Ammon's horn (tissue), 1 donor: Measurements from ENCODE around the gene GMEB2.
A peak's percentile ranks its signal among the peaks of the same experiment; 100 is the strongest.
"Not testable (repeated sequence)": the region's sequence is repeated elsewhere in the genome, so short reads cannot be mapped to it uniquely, and the experiment has no call there.

ENCODE experiments used
- DNase-seq: peaks from one replicate; pipeline ENCODE4 v3.0.0-alpha.2; 2016; ENCODE audit warnings: low spot score

GMEB2 gene

DNA sequence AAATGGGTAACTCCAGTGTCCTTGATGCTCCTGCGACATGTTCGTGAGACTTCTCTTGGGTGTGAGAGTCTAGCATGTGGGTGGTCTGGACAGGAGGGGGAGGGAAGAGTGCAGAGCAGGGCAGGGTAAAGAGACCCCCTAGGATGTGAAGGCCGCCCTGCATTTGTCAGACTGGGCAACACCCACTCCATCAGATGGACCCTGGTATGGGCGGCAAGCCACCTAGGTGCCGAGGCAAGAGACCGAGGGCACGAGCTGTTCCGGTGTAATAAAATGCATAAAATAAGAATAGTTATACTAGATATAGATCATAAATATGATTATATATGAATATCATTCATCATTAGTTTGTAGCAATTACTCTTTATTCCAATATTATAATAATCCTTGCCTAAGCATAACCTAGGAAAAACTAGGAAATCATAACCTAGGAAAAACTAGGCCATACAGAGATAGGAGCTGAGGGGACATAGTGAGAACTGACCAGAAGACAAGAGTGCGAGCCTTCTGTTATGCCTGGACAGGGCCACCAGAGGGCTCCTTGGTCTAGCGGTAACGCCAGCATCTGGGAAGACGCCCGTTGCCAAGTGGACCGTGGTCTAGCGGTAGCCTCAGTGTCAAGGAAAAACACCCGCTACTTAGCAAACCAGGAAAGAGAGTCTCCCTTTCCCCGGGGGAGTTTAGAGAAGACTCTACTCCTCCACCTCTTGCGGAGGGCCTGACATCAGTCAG lies 12.9 kb downstream of the GMEB2 start:
- not testable (repeated sequence) for DNase-seq

GRCh38 chr20:63612276-63612931 lies 14.5 kb downstream of the GMEB2 start:
- DNase-seq = no peak

GRCh38 chr20:63611646-63612045 lies 15.3 kb downstream of the GMEB2 start:
- DNase-seq = no peak

GRCh38 chr20:63610581-63611435 lies 16.1 kb downstream of the GMEB2 start:
- DNase-seq = no peak

- no peak for DNase-seq
These were observed 20.2 kb downstream of the GMEB2 start for GRCh38 chr20:63606686-63607085.

- DNase-seq = no peak
These were observed 24.6 kb downstream of the GMEB2 start for GRCh38 chr20:63602321-63602720.

DNA sequence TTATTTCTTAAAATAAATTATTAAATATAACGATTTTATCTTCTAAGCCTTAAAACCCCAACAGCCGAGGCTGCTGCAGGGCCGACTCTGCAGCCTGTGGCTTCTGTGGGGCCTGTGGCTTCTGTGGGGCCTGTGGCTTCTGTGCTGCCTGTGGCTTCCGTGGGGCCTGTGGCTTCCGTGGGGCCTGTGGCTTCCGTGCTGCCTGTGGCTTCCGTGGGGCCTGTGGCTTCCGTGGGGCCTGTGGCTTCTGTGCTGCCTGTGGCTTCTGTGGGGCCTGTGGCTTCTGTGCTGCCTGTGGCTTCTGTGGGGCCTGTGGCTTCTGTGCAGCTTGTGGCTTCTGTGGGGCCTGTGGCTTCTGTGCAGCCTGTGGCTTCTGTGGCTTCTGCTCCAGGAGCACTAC lies 25.2 kb downstream of the GMEB2 start:
- DNase-seq = not testable (repeated sequence)

GRCh38 chr20:63599396-63600050 lies 27.4 kb downstream of the GMEB2 start:
- no peak for DNase-seq

DNA sequence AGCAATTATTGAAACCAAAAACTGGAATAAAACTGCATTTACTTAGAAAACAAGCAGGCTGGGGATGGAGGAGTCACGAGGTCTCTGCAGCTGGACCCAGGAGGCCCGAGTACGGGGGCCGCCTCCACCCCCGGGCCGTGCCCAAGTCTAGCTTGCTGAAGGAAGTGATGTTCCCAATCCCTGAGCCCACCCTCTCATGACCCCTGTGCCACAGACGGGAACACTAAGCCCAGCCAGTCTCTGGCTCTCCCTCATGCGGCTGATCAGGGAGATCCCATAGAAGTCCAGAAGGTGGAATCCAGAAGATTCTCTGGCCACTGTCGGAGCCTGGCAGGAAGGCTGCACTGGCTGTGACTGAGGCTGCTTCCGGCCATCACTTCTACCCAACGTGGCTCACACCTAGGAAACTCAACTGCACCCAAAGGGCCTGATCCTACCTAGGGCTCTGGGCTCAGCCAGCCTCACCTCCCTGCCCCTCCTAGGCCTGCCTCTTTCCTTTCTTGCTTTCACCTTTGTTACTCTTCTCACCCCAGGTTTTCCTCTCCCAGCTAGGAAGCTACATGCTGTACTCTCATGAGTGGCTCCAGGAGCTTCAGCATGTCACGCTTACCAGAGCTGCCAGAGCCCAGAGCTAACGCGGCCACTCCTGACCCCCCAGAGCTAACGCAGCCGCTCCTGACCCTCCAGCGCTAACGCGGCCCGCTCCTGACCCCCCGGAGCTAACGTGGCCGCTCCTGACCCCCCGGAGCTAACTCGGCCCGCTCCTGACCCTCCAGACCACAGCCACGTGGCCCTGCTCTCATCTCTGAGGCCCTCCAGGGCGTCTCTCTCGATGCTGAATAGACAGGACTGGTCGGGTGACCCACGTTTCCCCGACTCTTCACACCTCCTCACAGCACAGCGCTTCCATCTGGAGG lies 28.2 kb downstream of the GMEB2 start:
- DNase-seq = no peak

DNA sequence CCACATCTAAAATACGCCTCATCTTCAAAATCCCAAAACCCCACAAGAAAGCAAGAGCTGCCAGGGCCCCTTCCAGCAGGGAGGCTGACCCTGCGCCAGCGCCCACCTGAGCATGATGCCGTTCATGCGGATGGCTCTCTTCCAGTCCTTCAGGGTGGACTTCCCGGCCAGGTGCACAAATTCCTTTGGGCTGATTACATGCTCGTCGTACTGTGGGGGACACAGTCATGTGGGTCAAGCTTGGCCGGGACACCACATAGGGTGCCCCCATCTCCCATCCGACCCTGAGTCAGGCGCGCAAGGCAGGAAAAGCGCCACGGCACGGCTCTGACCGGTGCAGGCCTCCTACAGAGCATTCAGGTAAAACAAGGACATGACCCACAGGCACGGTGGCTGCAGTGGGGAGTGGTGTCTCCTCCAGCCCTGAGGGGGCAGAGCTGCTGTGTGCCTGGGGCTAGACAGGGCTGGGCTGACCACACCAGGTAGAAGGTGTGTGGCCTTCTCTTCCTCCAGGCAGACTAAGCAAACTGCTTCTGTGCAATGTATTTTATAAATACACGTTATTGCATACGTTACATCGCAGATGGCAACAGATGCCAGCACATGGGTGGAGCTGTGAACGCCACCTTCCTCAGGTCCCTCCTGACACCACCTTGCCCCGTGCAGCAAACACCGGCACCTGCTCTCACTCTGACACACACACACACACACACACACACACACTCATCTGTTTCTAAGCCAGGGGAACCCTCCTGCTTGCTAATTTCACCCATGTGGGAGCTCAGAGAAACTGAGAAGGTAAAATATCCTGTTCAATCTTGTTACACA lies 29.0 kb downstream of the GMEB2 start:
- DNase-seq = no peak

GRCh38 chr20:63596423-63596822 lies 30.5 kb downstream of the GMEB2 start:
- DNase-seq = no peak

GRCh38 chr20:63595416-63596127 lies 31.3 kb downstream of the GMEB2 start:
- no peak for DNase-seq

- DNase-seq = no peak
These were observed 32.8 kb downstream of the GMEB2 start for GRCh38 chr20:63594043-63594561.

DNA sequence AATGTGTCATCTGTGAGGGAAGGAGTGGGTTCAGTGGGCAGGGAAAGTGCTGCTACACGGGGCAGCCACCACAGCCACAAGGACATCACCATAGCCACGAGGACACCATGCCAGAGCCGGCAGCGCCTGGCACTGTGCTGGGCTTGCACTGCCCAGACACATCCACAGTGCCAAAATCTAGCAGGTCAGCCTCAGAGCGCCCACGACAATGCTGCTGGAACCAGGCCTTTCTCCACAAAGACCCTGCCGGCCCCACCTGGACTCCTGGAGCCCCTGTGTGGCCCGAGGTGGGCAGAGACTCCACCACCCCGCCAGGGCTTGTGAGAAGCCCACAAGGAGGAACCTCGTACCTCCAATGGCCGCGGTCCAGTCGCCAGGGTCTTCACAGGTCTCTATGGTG lies 34.2 kb downstream of the GMEB2 start:
- DNase-seq = peak; percentile 44

- DNase-seq = no peak
These were observed 35.0 kb downstream of the GMEB2 start for GRCh38 chr20:63591786-63592355.

GRCh38 chr20:63591147-63591533 lies 35.8 kb downstream of the GMEB2 start:
- no peak for DNase-seq

- no peak for DNase-seq
These were observed 36.4 kb downstream of the GMEB2 start for GRCh38 chr20:63590218-63591146.
